Stimulated activated CD4-positive, alpha-beta T cell treated with anti-CD3 and anti-CD28 coated beads, Interleukin-1b, Interleukin-23, amount 100 ng/mL, for 4 hours (primary cell): Measurements from ENCODE around the gene RRAGD.

Experiments used
- DNase-seq, 2 donors: peaks; one replicate each; pipeline ENCODE4 v3.0.0-alpha.2; 2020; ENCODE audit warnings: low read depth in 2 of 2

Gene RRAGD

GRCh38 chr6:89375427-89376267 is 36.4 kb downstream of the RRAGD start:
- DNase-seq: no peak

DNA sequence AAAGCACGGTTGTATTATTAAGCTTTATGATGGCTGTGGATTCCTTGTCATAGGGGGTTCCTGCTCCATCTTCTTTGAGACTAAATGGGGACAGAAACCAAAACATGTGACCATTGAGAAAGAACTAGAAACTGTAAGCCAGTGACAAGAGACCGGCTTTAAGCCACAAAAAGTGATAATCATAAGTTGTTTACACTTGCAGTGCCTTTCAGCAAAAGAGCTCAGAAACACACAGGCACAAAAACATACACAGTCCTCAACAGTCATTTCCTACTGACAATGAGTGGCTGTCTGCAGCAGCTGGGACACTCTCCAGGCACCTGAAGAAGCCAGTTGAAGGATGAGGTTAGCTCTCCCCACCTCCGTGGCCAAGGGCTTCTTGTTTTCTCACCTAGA is 39.6 kb downstream of the RRAGD start:
- DNase-seq: no peak

- peak; percentile 68 to 70 for DNase-seq
These were observed 40.1 kb downstream of the RRAGD start for GRCh38 chr6:89371849-89372505.

DNA sequence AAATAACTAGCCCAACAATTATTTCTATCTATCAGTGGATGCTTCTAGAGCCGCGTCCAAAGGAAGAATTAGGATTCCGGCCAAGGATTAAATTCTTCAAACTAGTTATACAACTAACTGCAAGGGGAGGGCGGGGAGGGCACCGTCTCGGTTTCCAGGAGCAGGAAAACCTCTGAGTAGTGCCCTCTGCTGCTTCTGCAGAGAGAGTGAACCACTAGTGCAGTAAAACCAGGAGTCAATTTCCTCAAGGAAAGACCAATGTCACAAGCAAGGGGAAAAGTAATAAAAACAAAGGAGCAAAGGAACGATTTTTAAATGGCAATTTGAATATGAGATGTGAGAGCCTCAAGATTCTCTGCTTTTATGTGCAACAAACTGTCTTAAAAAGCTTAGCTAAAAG is 43.1 kb downstream of the RRAGD start:
- no peak for DNase-seq

DNA sequence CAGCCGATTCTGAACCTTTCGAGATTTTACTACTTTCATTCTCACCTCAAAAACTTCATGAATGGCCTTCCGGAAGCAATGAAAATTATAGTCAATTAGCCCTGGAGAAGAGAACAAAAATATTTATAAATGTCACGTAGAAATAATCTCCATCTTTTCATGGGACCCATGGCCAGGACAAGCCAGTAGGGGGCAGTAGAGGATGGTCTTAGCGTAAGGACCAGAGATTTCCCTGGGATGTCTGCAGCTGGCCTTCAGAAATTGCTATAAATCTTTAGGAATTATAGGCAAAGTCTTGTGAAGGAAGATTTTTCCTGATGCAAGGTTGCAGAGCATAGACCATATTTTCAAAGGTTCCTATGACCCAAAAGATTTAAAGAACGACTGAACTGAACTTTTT is 44.0 kb downstream of the RRAGD start:
- DNase-seq: peak; percentile 51 to 53

DNA sequence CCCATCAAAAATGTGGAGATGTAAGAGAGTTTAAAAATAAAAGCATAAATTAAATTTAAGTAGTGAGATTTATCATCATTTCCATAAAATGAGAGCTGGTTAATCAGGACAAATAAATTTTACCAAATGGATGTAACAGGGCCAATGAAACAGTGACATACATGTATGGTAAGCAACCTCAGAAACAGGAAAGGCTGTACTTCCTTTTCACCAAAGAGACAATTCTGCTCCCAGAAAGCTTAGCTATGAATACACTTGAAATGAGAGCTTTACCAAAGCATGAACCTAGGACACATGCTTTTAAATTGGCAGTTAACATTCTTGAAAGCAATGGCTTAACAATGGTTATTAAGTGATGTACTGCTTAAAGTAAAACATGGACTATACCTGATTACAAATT is 47.5 kb downstream of the RRAGD start:
- DNase-seq: no peak

DNA sequence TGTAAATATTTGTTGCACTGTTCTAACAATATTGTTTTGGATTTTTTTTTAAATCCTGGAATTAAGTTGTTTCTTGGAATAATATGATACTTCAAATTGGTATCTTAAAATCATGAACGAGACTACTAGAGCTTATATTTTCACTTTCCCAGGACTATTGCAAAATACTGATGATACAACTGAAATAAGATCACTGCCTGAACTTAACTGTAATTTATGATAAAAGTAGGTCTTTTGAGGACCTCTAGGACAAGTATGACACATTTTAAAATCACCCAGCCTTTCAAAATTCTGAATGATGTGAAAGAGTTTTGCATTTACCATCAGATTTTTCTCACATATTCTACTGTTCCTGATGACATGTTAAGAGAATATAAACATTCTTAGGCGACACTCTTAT is 50.9 kb downstream of the RRAGD start:
- no peak for DNase-seq

DNA sequence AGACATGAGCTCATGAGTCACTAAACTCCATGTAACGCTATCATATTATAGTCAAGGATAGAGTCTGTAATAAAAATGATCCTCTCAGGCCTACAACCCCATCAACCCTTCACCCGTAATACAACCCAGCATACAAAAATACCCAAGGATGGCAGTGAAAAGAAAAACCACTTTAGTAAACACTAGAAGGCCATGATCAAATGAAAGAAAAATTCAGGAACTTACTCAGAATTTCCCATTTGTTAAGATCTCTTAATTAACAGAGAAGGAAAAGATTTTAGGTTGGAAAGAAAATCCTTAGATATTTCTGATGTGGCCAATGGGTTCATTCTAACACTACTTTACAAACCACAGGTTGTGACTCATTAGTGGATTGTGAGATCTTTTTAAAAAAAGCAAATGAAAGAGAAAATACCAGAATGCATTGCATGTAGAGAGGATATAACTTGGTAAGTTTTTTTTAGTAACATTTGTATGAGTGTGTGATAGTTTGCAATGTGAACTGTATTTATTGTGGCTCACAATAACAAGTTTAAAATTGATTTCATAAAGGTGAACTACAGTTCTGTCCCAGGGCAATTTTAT is 51.6 kb downstream of the RRAGD start:
- no peak for DNase-seq

- DNase-seq: no peak
These were observed 52.5 kb downstream of the RRAGD start for GRCh38 chr6:89359561-89359960.

GRCh38 chr6:89357390-89357789 is 54.7 kb downstream of the RRAGD start:
- DNase-seq: no peak

DNA sequence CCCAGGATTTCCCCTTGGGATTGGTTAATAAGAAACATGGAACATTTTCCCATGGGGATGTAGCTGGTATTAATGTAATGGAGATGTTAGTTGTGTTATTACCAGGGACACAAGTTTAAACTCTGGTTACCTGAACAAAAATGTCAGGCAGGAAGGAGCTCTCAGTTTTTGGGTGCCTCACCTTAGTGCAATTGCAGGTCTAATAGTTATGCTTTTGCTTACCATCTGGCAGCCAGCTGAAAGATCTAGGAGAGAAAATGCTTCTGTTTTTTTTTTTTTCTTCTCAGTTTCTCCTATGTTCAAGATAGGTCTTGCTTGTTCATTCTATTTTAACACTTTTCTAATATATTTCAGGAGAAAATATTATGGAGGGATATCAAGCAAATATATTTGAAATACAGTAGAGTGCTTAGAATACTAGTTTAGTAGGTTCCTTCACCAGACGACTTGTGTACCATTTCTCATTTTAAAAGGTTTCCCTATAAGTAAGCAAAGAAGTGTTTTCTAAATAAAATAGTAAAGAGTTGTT is 55.4 kb downstream of the RRAGD start:
- no peak for DNase-seq

DNA sequence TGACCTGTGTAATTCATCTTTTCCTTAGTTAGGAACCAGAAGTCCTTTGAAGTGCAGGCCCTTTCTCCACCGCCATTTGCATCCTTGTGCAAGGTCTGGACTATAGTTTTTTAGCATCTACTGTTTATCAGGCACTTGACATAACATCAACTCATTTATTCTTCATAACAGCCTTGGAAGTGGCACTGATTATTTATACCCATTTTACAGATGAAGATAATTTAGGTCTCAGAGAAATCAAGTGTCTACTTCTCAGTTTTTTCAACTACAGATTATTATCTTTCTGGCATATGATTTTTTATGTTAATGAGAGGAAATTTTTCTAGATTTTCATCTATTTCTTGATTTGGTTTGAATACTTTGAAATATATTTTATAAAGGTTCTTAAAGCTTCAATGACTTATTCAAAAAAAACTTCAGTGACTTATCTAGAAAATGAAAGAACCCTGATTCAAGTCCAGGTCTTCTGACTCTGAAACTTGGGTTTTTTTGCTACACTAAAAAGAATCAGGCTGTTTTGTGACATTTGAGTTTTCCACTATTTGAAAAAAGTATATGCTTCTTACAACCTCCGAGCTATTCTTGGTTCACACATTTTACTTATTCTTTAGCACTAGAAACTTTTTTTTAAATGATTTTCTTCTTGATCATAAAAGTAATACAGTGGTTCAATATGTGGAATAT is 56.4 kb downstream of the RRAGD start:
- DNase-seq: no peak

DNA sequence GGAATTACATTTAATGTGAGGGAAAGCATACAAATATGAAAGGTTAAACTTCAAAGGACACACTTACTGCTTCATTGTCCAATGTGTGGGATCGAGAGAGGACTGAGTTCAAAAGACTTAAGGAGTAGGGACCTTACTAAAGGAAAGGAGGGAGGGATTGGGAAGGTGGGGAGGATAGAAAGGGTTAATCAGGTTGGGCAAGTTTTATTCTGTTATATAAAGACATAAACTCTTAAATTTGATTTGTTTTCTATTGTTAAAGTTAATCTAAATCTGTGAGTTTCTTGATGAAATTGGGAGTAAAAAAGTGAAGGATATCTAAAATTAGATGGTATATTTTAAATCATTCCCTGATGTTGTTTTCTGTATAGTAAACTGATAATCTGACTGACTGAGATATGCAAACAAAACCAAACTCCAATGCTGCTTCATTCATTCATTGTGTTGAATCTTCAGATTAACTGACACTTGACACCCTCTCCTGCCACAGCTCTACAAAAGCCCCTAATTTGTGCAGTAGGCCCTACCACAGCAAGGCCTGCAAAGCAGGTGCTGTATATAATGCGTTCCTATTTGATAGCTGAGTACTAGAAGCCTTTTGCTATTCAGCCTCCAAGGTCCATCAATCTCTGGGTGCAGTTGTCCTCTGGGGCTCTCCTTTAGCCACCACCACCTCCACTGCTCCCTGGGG is 58.2 kb downstream of the RRAGD start:
- no peak for DNase-seq

GRCh38 chr6:89353118-89353556 is 58.9 kb downstream of the RRAGD start:
- DNase-seq: no peak

- peak; percentile 45 to 68 for DNase-seq
These were observed 59.6 kb downstream of the RRAGD start, which contains the start of gene UBE2J1 for GRCh38 chr6:89352278-89353117. Gene UBE2J1 (minus strand): TSS chr6:89352722. CDS start chr6:89352569, 153 bp downstream.

- no peak for DNase-seq
These were observed 60.3 kb downstream of the RRAGD start for GRCh38 chr6:89351671-89352277.

- DNase-seq: no peak
These were observed 61.6 kb downstream of the RRAGD start for GRCh38 chr6:89350281-89350966.

DNA sequence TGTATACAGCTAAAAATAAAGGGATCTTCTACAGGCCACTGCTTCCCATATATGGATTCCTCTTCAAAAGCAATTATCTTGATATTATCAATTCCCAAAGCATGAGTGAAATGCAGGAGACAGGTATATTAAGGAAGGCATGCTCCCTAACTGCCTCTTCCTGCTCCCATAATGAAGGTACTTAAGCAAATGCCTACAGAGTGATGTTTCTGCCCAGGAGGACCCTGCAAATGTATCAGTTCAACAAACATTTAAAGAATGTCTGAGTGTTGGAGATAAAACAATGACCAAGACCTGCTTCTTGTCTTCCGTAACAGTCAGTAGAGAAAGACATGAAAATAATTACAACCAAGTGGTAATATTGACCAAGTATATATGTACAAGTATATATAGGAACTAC is 63.7 kb downstream of the RRAGD start:
- no peak for DNase-seq

- no peak for DNase-seq
These were observed 64.2 kb downstream of the RRAGD start for GRCh38 chr6:89347825-89348224.
